GM10847 (cell line): ENCODE measurements around the gene NSG1.

ENCODE experiments used
- POLR2A ChIP-seq: IDR thresholded peaks from 2 replicates; pipeline ENCODE4 v1.6.1; 2011; ENCODE audit not compliant: insufficient read length; ENCODE audit errors: extremely low read depth

Gene NSG1

GRCh38 chr4:4402966-4403365, 16.1 kb downstream of the NSG1 start:
- TF ChIP-seq POLR2A: no peak

DNA sequence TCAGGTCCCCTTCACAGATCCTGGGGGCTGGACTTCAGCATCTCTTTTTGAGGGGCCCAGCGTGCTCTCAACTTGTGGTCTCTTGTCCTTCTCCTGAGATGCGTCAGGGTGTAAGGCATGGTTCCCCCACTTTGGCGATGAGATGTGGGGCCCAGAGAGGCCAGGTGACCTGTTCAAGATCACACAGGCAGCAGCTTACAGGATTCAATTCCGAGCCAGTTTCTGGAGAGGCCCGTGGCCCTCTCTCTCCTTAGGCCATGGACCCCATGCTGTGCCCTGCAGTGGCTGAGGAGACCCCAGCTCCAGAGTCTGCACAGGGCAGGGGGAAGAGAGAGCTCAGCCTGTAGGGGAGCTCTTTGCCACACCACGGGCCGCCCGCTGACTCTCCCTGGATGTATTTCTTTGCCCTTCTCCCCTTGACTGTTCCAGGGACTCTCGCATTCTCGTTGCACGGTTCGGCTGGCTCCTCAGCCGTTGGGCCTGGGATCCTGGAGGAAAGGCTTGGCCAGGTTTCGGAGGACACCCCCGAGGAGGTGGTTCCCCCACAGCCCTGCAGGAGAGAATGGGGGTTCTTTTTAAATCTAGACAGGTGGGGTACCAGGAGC, 18.6 kb downstream of the NSG1 start:
- TF ChIP-seq POLR2A: no peak

DNA sequence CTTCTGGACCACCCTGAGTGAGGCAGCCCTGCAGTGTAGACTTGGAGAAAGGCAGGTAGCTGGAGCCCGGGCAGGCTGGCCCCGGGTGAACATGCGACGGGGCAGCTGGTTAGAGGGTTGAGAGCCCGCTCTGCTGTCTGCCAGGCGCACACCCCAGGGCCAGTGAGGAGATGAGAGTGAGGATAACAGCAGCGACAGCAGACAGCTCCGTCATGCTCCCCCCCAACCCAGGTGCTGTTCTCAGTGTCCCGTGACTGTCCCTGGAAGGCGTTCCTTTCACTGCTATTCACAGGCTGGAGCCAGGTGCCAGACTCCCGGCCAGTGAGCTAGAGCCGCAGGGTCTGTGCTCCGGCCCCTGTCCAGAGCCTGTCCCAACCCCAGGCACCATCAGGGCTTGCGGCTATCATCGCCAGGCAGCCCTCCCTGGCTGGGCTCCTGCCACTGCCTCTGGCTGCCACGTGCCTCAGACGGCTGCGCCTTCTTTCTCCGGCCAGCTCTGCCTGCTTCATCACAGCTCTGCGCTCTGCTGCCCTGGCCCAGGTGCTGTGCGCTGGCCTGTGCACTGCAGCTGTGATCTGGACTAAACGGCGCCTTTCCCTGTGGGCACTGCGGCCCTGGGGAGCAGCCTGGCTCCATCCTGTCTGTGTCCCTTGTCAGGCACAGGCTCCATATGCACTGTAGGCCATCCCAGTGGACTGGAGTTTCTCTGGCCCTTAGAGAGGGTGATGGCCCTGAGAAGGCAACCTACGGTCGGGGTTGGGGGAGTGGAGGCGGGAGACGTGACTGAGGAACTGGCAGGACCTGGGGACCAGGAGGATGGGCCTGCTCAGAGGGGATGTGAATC, 19.8 kb downstream of the NSG1 start:
- TF ChIP-seq POLR2A: no peak

GRCh38 chr4:4407299-4408131, 20.6 kb downstream of the NSG1 start:
- no peak for TF ChIP-seq POLR2A

GRCh38 chr4:4408132-4408523, 21.2 kb downstream of the NSG1 start:
- TF ChIP-seq POLR2A: no peak

DNA sequence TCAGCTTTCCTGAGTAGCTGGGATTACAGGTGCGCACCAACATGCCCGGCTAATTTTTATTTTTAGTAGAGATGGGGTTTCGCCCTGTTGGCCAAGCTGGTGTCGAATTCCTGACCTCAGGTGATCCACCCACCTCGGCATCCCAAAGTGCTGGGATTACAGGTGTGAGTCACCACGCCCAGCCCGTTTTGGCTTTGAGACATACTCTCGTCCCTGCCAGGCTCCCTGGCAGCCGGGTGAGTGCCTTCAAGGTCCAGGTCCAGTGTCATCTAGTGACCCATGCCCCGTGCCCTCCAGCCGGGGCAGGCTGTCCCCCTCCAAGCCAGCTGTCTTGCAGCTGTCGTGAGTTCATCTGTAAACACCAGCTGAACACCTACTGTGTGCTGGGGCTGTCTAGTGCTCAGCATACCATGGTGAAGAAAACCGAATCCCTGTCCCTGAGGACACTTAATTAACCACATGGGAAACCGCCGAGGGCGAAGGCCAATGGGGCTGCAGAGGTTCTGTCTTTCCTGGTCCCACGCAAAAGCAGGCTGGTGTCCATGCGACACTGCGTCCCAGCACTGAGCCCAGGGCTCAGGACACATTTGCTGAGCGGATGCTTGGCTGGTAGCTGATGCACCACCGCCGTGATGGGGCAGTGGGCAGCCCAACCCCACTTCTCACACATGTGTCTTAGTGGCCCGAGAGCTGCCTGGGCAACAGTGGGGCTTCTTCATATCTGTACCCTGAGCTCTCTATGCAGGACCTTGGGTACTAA, 21.9 kb downstream of the NSG1 start:
- no peak for TF ChIP-seq POLR2A

- TF ChIP-seq POLR2A: no peak
Observed at GRCh38 chr4:4409416-4410115, 22.7 kb downstream of the NSG1 start.

- TF ChIP-seq POLR2A: no peak
Observed at GRCh38 chr4:4410271-4410670, 23.4 kb downstream of the NSG1 start.

GRCh38 chr4:4411906-4412305, 25.0 kb downstream of the NSG1 start:
- TF ChIP-seq POLR2A: no peak

GRCh38 chr4:4412641-4413372, 25.9 kb downstream of the NSG1 start:
- TF ChIP-seq POLR2A: no peak

- TF ChIP-seq POLR2A: no peak
Observed at GRCh38 chr4:4413373-4413725, 26.4 kb downstream of the NSG1 start.

- TF ChIP-seq POLR2A: no peak
Observed at GRCh38 chr4:4413806-4414205, 26.9 kb downstream of the NSG1 start.

GRCh38 chr4:4415107-4415805, 28.4 kb downstream of the NSG1 start:
- no peak for TF ChIP-seq POLR2A
